BE2C (cell line): ENCODE data around the gene TAS2R20.

ENCODE experiments used
- DNase-seq: peaks from one replicate; pipeline ENCODE4 v3.0.0-alpha.2; 2020
- H3K27me3 ChIP-seq: fragments of 250-450 bp; sonication (Bioruptor Pico); 2 replicates; pipeline ENCODE4 v1.5.1; 2020; ENCODE audit warnings: mild to moderate bottlenecking
- H3K36me3 ChIP-seq: fragments of 250-450 bp; sonication (Bioruptor Pico); 2 replicates; pipeline ENCODE4 v1.5.1; 2020; ENCODE audit warnings: mild to moderate bottlenecking
- H3K4me1 ChIP-seq: fragments of 250-450 bp; sonication (Bioruptor Pico); 2 replicates; pipeline ENCODE4 v1.5.1; 2020
- H3K4me3 ChIP-seq: 2 replicates; pipeline ENCODE4 v1.5.1; 2011; ENCODE audit warnings: low read depth, low read length
- H3K9me3 ChIP-seq: fragments of 250-450 bp; sonication (Bioruptor Pico); 2 replicates; pipeline ENCODE4 v1.5.1; 2020
- CTCF ChIP-seq: IDR thresholded peaks from 2 replicates; pipeline ENCODE4 v1.5.1; 2012; ENCODE audit warnings: mild to moderate bottlenecking, low read depth, low read length

Gene TAS2R20

GRCh38 chr12:10956085-10956484 is 42.0 kb downstream of the TAS2R20 start:
- Histone ChIP-seq H3K4me3 (no peak overlapping the region), H3K36me3 (no peaks in the 10 kb centered on the region)
- no peak for DNase-seq

GRCh38 chr12:10952645-10953044 is 45.5 kb downstream of the TAS2R20 start:
- Histone ChIP-seq H3K4me1 (no peaks in the 10 kb centered on the region), H3K27me3 (no peaks in the 10 kb centered on the region), H3K4me3 (no peak overlapping the region), H3K36me3 (no peaks in the 10 kb centered on the region), H3K9me3 (no peaks in the 10 kb centered on the region)
- TF ChIP-seq CTCF = no peak
- no peak for DNase-seq

More at GRCh38 chr12:10956085-10956484, 42.0 kb downstream of the TAS2R20 start:
- TF ChIP-seq CTCF = no peak
- no peaks in the 10 kb centered on the region for H3K27me3 ChIP-seq
- H3K9me3 ChIP-seq = no peaks in the 10 kb centered on the region
- H3K4me1 ChIP-seq = no peaks in the 10 kb centered on the region
